H1 (cell line): ENCODE data around the gene KRTDAP.

Experiments used
- BRCA1 ChIP-seq: IDR thresholded peaks from 2 replicates; pipeline ENCODE4 v1.6.1; 2012; ENCODE audit warnings: low read depth, low read length, improper control_type of control experiment
- CEBPB ChIP-seq: IDR thresholded peaks from 2 replicates; pipeline ENCODE4 v1.6.1; 2012; ENCODE audit warnings: low read depth, low read length
- EP300 ChIP-seq, 2 experiments: IDR thresholded peaks; 1 replicate in 1 of 2; 2 replicates in 1 of 2; pipeline ENCODE4 v1.6.1; 2011 to 2012; ENCODE audit warnings: low read depth in 2 of 2, low read length in 2 of 2, mild to moderate bottlenecking in 2 of 2, borderline replicate concordance in 1 of 2, inconsistent platforms in 1 of 2, moderate library complexity in 1 of 2
- EZH2 ChIP-seq: fragments of 200-600 bp; sonication (generic); IDR thresholded peaks from 2 replicates; pipeline ENCODE4 v1.7.1; 2012; ENCODE audit warnings: low read depth, mild to moderate bottlenecking, moderate library complexity, low read length, inconsistent platforms; ENCODE audit not compliant: severe bottlenecking
- GTF2F1 ChIP-seq: IDR thresholded peaks from 2 replicates; pipeline ENCODE4 v1.6.1; 2012; ENCODE audit warnings: low read depth, low read length, improper control_type of control experiment, borderline replicate concordance
- HDAC6 ChIP-seq: IDR thresholded peaks from one replicate; pipeline ENCODE4 v1.7.1; 2012; ENCODE audit warnings: low read depth, mild to moderate bottlenecking, inconsistent platforms, low read length, moderate library complexity
- MAFK ChIP-seq: IDR thresholded peaks from 2 replicates; pipeline ENCODE4 v1.6.1; 2012; ENCODE audit warnings: low read depth, mild to moderate bottlenecking, improper control_type of control experiment, low read length
- NRF1 ChIP-seq: IDR thresholded peaks from 2 replicates; pipeline ENCODE4 v1.6.1; 2011; ENCODE audit warnings: mild to moderate bottlenecking, low read depth, low read length, improper control_type of control experiment
- POLR2A ChIP-seq, 2 experiments: IDR thresholded peaks; 1 replicate in 1 of 2; 2 replicates in 1 of 2; pipeline ENCODE4 v1.6.1; 2011; ENCODE audit warnings: low read depth in 2 of 2, low read length in 2 of 2, mild to moderate bottlenecking in 2 of 2; ENCODE audit errors: control extremely low read depth in 1 of 2
- POLR2AphosphoS5 ChIP-seq: IDR thresholded peaks from 2 replicates; pipeline ENCODE4 v1.6.1; 2011; ENCODE audit warnings: low read depth, low read length
- TCF12 ChIP-seq: IDR thresholded peaks from 2 replicates; pipeline ENCODE4 v1.6.1; 2011; ENCODE audit warnings: low read depth, mild to moderate bottlenecking, low read length
- TF ChIP-seq, protein P1 (sequence below), 3 experiments: IDR thresholded peaks; 1 replicate in 2 of 3; 2 replicates in 1 of 3; pipeline versions ENCODE4 v1.5.1 to v1.6.1; 2011; ENCODE audit warnings: low read length in 3 of 3, mild to moderate bottlenecking in 3 of 3, inconsistent platforms in 2 of 3, low read depth in 1 of 3, moderate library complexity in 1 of 3; ENCODE audit not compliant: insufficient read depth in 1 of 3; ENCODE audit errors: control extremely low read depth in 1 of 3
- TF ChIP-seq, protein P2 (sequence below): IDR thresholded peaks from 2 replicates; pipeline ENCODE4 v1.6.1; 2012; ENCODE audit warnings: inconsistent platforms
- TF ChIP-seq, protein P3 (sequence below): IDR thresholded peaks from 2 replicates; pipeline ENCODE4 v1.6.1; 2012; ENCODE audit warnings: inconsistent platforms

DNA sequence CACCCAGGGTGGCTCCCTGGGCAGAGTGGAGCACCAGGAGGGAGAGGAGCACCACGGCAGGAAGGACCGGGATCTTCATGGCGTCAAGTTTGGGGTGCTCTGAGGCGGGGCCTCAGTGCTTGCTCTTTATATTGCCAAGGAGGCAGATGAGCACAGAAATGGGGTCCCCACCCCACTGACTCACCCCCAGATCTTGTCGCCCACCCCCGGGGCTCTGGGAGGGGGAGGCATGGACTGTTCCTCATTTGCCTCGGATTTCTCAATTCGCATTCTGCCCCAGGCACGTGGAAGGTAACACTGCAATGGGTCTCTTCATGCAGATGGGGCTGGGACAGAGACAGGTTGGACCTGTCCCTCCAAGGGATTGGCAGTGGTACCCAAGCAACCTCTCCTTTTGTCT is at the start of gene KRTDAP:
- no peak for TF ChIP-seq MAFK
- TF ChIP-seq, protein P1, sequence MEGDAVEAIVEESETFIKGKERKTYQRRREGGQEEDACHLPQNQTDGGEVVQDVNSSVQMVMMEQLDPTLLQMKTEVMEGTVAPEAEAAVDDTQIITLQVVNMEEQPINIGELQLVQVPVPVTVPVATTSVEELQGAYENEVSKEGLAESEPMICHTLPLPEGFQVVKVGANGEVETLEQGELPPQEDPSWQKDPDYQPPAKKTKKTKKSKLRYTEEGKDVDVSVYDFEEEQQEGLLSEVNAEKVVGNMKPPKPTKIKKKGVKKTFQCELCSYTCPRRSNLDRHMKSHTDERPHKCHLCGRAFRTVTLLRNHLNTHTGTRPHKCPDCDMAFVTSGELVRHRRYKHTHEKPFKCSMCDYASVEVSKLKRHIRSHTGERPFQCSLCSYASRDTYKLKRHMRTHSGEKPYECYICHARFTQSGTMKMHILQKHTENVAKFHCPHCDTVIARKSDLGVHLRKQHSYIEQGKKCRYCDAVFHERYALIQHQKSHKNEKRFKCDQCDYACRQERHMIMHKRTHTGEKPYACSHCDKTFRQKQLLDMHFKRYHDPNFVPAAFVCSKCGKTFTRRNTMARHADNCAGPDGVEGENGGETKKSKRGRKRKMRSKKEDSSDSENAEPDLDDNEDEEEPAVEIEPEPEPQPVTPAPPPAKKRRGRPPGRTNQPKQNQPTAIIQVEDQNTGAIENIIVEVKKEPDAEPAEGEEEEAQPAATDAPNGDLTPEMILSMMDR (IDR thresholded peaks at IDR 0.05; ENCODE audit: control extremely low read depth in 1 of 3, insufficient read depth in 1 of 3, low read depth in 1 of 3, low read length in 3 of 3), result no peak
- TF ChIP-seq, protein P2, sequence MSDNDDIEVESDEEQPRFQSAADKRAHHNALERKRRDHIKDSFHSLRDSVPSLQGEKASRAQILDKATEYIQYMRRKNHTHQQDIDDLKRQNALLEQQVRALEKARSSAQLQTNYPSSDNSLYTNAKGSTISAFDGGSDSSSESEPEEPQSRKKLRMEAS, result no peak
- no peak for TF ChIP-seq EZH2
- TF ChIP-seq POLR2A (IDR thresholded peaks at IDR 0.05; ENCODE audit: control extremely low read depth in 1 of 2, low read depth in 2 of 2, low read length in 2 of 2), result no peak
- TF ChIP-seq GTF2F1, result no peak
- no peak for TF ChIP-seq EP300 (IDR thresholded peaks at IDR 0.05; ENCODE audit: borderline replicate concordance in 1 of 2, low read depth in 2 of 2, low read length in 2 of 2)
- TF ChIP-seq BRCA1, result no peak
- no peak for TF ChIP-seq TCF12
- TF ChIP-seq, protein P3, sequence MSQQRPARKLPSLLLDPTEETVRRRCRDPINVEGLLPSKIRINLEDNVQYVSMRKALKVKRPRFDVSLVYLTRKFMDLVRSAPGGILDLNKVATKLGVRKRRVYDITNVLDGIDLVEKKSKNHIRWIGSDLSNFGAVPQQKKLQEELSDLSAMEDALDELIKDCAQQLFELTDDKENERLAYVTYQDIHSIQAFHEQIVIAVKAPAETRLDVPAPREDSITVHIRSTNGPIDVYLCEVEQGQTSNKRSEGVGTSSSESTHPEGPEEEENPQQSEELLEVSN, result no peak
- TF ChIP-seq POLR2AphosphoS5, result no peak
- TF ChIP-seq HDAC6, result no peak
- no peak for TF ChIP-seq CEBPB
- TF ChIP-seq NRF1, result no peak
